Inflammatory macrophage (primary cell): ENCODE data around the gene TICAM1.

Experiments used
- DNase-seq, 2 donors: peaks; one replicate each; pipeline ENCODE4 v3.0.0-alpha.2; 2020 to 2022

Gene TICAM1

DNA sequence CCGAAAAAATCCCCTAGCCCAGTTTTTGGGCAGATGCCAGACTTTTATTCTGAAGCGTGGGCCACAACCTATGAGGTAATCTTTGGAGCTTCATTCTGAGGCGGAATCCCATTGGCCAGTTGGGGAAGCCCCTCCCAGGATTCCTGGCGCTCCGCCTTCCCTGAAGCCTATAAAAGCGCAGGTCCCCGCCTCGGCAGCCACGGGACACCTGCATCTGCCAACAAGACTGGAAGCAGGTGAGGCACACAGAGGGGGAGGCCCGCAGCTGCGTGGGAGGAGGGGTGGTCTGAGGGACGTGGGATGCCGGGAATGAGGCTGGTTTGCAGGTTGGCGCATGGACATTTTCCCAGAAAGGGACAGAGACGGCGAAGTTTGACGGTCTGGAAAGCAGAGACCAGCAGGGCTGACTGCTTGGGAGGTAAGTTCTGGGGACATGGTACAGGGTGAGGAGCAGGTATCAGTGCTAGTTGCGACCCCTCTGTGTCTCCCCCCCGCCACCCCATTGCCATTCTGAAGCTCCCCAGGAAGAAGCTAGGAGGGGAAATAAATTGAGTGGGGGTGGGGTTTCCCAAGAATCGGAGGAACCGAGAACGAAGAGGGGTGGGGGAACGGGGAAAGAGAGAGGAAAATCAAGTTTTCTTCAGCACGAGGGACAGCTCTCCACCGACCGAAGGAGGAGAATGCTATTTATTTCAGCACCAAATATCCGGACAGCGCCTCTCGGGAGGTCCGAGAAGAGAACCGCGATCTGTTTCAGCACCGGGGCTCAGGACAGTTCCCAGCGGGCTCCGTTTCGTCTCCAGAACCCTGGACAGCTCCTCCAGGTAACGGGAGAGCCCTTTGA, 62.4 kb downstream of the TICAM1 start:
- peak; percentile 66 to 78 for DNase-seq
